CD4-positive, alpha-beta T cell treated with Interleukin-17A for 4 hours (primary cell): ENCODE measurements around the gene AKAP8L.
A peak's percentile ranks its signal among the peaks of the same experiment; 100 is the strongest.

ENCODE experiments used
- DNase-seq: peaks from one replicate; pipeline ENCODE4 v3.0.0-alpha.2; 2020; ENCODE audit warnings: mixed read lengths

The AKAP8L gene

DNA sequence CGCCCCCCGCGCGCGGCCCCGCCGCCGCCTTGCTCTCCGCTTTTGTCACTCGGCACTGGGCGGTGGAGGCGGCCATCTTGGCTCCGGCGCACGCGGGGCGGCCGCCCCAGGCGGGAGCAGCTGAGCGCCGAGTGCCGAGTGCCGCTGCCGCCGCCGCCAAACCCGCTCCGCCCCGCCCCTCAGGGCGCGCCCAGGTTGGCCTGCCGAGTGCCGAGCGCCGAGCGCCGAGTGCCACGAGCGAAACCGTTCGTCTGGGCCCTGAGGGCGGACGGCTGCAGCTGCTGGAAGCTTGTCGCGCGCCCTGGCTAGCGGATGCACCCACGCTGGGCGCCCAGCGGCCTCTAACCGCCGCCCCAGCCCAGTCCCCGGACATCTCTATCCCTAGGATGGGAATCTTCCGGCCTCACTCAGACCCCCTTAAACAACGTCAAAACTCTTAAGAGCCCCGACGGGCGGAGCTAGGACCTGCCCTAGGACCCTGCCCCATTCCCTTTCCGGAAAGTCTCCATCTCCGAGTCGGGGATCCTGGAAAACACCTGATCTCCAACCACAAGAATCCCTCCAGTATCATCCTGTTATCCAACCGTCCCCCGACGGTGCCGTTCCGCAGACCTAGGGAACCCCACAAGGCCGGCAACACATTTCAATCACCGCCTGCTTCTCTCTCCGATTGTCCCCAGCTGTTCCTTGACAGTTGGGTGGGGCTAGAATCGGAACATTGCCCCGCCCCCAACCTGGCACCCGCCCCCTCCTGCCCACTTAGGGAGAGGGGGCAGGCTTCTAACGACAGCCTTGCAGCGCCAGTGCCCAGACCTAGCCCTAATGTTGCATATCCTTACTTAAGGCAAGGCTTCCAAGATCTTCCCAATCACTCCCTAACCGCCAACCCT, 14.1 kb upstream of the AKAP8L start:
- peak; percentile 95 for DNase-seq

DNA sequence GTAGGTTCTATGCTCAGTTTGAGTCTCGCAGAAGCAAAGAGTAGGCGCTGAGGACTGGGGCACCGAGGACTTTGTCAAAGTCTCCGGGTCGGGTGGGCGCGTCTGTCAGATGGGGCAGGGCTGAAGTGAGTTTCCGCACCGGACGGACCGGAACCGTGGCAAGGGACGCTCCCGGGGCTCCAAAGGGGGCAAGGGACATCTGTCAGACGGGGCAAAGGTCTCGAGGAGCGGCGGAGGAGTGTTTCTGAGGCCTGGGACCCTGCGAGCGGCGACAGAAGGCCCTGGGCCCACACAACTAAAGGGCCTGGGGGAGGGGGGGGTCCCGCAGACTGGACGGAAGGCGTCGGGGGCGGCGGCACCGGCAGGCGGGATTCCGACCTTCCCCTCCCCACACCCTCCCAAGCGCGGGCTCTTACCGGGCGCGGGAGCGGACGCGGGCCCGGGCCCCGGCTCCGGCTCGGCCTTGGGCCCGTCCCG, 13.3 kb upstream of the AKAP8L start:
- peak; percentile 18 for DNase-seq

DNA sequence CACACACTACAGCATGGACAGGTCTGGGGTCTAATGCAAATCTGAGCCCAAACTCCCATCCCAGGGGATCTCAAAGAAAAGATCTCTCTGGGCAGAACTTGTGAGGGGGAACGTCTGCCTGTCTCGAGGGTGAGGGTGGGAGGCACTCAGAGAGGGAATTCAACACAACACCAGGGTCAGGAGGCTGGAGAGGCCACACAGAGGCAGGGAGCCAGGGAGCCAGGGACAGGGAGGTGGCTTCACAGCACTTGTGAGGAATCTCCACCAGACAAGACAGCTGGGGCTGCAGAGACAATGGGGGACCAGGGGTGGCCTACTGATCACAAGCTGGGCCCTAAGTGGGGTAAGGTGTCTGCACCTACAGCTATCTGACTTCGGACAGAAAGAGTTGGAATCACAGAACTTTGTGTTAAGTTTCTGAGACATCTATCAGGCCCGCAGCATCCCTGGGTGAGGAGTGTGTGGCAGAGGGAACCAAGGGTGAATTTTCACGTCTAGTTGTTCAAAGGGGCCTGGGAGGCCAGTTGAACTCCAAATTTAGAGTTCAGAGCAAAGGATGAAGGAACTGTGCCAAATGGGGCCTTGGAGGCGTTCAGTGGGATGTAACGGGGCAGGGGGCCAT, 12.7 kb upstream of the AKAP8L start:
- DNase-seq: no peak

DNA sequence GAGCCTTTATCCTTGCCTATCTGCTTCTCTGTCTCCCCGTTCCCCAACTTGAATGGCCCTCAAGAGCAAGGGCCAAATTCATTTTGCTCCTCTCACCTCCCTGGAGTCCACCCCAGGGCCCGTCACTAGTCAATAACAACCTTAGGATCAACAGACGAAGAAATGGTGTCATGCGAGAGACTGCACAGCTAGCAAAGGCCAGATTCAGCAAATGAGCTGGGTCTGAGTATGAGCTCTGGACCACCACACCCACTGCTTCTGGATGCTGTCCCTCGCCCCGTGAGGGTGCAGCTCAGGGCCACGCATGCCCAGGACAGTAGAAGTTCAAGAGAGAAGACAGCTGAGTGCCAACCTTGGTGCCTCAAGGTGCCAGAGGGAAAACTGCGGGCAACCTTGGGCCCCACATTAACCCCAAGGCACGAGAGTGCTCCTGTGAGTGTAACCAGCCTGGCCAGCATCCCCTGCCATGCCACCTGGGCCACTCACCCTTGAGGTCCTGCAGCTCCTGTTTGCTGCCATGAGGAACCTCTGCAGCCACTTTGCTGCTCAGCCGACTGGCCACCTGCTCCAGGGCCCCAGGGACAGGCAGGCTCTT, 11.8 kb upstream of the AKAP8L start:
- DNase-seq: no peak

DNA sequence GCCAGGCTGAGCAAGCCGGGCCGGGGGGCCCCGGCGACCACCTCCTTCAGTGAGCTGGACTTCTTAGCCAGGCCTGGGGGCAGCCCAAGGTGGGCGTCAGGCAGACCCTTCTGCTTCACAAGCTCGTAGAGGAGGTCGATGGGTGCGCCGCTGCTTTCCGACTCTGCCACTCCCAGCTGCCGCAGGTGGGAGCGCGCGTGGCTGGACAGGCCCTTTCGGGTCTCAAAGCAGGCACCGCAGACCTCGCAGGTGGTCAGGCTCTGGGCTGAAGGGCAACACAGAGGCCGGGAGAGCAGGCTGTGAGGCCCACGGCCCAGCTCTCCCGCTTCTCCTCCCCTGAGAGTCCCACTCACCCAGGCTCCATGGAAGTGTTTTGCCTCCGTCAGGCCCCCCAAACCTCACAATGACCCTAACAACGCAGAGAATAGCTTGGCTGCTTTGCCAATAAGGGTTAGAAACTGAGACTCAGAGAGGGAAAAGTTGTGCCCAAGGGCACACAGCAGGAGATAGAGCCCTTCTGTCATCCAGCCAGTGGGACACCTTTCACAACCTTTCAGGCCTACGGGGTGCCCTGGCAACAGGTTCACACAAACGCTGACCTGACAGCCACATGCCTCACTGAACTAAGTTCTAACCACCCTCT, 11.2 kb upstream of the AKAP8L start:
- no peak for DNase-seq

DNA sequence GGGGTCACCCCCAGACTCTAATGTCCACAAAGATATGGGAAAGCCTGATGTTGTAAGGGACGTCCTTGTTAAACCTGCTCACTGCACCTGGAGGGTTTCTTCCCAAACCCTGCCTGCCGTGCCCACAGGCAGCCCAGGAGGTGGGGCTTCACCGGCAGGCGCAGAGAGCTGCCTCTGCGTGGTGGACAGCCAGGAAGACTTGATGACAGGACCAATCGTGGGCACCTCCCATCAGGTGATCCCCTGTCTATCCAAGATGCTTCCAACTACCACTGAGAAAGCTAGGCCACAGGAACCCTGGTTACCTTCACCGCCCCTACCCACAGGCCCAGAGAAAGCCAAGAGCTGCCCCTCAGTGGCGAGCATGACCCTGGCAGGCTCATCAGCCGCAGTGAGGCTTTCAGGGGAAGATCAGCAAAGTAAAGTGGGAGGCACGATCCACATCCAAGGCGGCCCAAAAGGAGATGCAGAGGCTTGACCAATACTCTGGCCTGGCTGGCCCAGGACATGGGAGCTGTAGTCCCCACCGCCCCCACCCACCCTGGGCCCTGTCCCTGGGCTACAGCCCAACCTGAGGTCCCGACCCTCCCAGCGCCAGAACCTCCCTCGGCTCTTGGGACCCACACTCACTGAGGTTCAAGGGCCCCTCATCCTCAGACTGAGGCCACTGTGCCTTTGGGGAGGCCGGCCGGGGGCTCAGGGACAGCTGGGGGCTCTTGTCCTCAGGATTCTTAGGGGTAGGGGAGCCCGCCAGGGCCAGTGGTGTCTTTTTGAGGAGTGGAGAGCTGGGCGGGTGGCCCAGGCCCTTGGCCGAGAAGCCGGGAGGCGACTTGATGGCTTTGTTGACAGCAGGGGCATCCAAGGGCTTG, 10.4 kb upstream of the AKAP8L start:
- no peak for DNase-seq

DNA sequence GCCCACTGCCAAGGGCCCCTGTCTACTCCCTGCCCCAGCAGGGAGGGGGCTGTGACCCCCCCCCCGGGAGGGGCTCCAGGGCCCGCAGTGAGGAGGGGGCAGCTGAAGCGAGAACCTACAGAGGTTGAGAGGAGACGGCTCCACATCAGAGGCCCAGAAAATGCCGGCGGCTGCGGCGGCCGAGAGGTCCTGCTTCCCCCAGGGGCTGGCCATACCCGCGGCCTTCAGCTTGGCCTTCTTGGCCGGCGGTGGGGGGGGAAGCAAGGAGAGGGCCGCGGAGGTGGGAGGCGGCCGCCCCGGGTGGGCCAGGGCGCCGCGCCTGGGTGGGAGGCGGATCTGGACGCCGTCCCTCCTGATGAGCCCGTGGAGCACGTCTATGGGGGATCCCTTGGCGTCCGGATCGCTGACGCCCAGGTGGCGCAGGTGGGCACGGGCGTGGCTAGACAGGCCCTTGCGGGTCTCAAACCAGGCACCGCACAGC, 9.2 kb upstream of the AKAP8L start:
- no peak for DNase-seq

DNA sequence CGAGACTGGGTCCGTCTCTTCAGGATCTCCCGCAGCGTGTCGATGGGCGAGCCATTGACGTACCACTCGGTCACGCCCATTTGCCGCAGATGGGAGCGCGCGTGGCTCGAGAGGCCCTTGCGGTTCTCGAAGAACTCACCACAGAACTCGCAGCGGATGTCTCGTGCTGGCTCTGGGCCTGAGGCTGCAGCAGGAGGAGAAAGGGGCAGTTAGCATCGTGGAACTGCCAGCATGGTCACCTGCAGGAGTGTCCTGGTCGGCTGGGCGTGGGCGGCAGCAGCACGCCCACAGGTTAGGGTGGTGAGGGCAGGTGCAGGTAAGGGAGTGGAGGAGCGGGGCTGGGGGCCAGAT, 8.5 kb upstream of the AKAP8L start:
- no peak for DNase-seq

DNA sequence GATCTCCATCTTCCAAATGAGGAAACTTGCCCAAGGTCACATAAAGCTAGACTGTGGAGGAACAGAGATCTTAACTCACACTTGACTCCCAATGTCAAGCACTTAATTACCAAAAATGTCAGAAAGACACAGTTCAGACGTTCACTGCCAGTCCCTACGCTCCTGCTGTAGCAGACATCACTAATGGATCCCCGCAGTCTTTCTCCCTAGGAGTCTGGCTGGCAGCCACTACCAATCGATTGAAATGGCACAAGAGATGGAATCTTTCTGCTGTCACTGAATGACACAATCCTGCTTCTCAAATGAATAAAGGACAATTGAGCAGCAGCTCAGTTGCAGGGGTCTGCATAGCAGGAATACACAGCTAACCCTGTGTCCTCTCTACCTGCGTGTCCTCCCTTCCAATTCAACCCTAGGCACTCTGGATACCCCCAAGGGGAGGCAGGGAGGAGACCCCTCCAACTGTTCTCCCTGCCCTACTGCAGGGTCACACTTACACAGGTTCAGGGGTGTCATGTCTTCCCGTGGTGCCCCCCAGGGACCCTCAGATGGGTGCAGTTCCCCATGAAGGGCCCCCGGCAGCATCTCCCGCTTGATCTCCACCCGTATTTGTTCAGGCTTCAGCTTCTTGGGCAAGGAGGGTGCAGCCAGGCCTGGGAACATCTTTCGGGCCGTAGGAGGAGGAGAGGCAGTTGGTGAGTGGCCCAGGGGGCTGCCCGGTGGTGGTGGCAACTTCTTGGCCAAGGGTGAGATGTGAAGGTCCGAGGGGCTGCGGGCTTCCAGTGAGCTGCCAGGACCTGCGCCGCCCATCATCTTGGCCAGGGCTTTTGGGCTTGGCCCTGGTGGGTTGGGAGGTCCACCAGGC, 7.9 kb upstream of the AKAP8L start:
- DNase-seq: no peak

DNA sequence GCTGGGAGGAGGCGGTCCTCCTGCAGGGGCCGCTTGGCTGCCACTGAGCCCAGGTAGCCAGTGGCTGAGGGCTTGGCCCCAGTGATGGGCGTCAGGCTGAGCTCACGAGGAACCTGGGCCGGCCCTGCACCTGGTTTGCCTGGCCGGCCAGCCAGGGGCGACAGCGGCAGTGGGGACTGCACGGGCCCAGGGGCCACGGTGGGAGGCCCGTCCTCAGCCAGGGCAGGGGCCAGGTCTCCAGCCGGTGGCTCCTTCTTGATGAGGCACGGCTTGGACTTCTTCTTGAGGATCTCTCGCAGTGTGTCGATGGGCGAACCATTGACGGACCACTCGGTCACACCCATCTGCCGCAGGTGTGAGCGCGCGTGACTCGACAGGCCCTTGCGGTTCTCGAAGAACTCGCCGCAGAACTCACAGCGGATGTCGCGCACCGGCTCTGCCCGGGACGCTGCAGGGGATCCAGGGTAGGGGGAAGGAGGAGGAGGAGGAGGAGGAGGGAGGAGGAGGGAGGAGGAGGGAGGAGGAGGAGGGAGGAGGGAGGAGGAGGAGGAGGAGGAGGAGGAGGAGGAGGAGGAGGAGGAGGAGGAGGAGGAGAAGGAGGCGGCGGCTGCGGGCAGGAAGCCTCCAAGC, 6.6 kb upstream of the AKAP8L start:
- no peak for DNase-seq

DNA sequence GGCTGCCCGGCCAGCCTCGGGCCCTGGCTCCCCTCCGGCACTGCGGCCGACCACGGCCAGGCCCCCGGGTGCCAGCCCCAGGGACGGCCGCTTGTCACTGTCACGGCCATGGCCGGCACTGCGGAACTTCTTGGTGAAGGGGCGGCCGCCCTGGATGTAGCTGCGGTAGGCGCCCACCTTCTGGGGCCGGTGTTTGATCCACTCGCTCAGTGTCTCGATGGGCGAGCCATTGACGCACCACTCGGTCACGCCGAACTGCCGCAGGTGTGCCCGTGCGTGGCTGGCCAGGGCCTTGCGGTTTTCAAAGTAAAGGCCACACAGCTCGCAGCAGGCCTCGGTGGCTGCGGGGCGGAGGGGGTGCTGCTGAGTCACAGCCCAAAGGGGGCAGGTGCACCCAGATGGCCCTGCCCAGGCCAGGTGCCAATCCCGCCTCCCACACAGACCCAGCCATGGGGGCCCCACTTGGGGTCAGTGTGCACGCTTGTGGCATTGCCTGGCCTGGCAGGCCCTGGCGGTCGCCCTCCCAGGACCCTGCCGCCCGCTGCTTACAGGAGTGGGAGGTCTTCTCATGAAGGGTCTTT, 6.0 kb upstream of the AKAP8L start:
- DNase-seq: no peak

DNA sequence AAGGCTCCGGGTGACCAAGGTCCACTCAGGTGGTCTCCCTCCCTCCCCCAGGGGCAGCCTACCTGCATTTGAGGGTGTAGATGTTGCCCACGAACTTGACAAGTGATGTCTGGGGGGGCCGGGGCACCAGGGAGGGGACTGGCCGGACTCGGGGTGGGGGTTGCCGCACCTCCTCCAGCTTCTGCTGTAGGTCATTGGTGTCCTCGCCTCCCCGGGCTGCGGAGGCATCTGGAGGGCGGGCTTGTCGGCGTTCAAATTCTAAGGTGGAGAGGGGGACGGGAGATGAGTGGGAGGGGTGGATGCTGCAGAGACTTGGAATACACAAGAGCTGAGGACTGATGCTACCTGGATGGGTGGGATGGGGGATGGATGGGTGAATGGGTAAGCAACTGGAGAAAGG, 5.3 kb upstream of the AKAP8L start:
- no peak for DNase-seq

DNA sequence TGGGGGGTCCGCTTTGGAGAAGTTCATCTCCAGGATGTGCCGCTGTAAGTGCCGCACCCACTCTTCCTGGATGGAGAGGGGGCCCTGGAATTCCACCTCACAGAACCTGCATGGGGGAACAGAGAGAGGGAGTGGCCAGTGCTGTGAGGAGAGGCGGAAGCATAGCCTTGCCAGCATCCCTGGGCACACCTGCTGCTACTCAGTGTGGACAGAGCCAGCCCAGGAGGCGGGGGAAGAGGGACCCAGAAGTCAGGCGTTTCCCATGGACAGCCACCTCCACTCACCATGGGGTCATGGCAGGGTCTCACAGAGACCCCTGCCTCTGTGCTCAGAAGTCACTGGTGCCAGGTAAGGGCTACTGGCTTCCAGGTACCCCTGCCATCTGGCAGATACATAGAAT, 4.3 kb upstream of the AKAP8L start:
- DNase-seq: no peak

DNA sequence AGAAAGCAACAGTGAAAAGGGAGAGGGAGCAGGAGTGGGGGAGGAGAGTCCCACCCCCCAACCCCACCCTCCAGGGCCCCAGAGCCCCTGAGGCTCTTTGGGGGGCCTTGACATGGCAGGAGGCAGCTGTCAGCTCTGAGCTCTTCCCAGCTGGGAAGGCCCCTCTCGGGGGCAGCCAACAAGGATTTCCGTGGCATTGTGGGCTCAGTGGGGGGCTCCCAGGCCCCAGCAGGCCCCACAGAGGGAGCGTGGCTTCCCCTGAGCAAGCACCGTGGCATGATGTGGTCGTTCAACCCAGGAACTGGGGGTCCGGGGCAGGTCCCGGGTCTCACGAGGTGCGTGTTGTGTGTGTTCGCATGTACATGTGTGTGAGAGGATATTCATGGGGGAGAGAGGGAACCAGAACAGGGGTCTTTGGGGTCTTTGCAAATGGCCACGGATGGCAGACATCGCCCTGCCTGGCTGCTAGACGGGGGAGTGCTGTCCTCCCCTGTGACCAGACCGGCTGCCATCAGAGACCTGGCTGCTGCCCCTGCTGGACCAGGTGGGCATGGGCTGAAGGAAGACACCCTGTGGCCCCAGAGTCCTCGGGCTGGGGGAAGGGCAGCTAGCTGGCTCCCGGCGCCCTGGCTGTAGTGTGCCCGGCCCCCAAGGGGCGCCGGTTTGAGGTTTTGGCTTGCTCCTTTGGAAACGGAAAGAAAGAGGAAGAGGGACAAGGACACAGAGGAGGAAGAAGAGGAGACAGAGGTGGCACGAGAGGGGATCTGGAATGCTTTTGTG, 3.7 kb upstream of the AKAP8L start:
- DNase-seq: no peak

DNA sequence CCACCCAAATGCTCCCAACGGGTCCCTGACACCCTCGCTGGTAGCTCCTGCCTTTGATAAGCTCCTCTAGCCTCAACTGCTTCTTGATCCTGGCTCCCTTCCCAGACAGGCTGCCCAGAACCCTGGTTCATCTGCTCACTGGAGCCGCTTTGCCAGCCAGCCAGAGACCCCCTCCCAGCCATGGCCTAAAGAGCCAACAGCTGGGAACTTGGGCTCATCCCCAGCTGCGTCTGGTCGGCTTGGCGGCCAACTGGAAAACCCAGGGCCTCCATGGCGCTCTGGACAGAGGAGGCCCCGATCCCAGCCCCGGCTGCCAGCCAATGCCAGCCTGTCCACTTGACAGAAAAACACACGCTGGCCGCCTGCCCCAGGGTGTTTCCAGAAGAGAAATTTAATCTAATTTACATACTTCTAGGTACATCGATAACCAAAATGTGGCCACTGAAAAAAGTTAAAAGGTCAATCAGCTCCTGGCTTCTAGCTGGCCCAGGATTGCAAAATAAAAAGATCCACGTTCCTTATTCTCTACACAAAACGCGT, 3.0 kb upstream of the AKAP8L start:
- no peak for DNase-seq

DNA sequence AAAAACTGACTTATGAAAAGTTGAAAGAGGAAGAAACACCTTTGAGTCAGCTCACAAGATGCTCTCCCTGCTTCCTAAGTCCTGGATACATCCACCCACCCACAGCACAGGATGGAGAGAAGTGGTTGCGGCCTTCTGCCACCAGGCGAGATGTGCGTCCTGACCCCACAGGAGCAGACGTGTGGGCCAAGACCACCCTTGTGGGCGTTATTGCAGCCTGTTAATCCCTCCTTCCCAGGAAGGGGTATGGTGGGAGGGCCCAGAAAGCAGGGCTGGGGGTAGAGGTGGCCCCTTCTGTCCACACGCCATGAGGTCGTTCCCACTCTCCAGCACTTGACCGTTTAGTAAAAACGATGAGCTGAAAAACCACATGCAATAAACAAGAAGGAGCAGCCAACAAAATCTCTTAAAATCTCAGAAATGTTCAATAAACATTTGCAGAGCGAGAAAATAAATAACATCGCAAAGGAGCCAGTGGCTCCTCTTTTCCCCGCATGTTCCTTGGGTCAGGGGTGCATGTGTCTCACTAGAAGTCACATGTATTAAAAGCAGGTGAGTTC, 2.4 kb upstream of the AKAP8L start:
- no peak for DNase-seq

DNA sequence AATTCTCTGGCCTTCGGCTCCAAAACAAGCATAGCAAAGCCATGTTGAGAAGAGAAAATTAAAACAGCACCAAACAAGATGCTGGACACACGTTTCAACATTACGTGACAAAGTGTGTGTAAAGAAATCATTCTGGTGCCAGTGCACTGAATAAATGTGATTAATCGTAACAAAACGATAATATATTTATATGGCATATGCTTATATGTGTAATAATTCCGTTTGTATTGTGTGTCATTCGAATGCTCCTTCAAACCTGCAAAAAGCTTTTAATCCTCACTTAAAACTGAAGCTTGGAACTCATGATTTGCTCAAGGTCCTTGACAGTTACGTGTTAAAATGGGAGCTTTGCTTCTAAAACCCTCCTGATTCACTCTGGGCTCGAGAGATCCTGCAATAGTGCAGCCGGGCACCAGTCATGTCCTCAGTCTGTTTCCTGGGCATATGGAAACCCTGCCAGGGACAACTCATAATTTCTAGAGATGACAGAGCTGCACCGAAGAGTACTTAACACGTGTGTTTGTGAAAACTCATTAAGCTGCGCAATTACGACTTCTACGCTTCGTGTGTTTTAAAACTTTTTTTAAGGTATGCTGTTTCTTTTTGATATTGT, 731 bp upstream of the AKAP8L start:
- DNase-seq: no peak

DNA sequence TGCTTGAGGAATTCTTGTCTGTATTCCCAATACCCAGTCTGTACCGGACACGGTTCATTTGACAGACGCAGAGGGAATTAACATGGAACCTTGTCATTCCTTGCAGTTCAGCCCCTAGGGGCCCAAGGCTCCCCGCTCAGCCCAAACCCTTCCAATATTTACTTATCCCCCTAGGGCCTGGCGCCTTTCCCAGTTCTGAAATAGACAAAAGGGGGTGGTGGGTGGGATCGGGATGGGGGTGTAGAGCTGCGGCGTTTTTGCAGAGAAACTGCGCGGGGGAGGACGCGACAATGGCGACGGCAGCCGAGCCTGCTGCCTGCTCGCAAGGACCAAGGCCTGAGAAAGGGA, 583 bp downstream of the AKAP8L start:
- no peak for DNase-seq

DNA sequence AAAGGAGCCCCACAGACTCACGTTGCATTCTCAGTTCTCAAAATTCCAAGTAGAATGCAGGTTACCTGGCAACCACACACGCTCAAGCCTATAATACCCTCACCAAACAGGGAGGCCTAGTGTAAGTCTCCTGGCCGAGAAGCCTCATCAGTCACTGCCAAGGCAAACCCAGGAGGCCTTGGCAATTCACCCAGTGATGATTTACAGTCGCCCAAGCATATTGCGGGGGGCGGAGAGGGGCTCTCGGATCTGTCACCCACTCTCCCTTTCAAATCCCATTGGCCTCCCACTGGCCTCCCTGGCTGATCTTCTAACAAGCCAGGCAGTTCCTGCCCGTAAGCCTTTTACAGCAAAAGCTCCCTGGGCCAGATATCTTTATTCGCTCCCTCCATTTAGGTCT, 1.1 kb downstream of the AKAP8L start:
- no peak for DNase-seq
